Stimulated activated memory B cell treated with anti-CD40 and anti-IgM and Interleukin-4, amounts not matched to agents 10 μg/mL and 1 μg/mL and 100 μg/mL, for 72 hours (primary cell): ENCODE measurements around the gene HBA2.
"Not testable (repeated sequence)": the region's sequence is repeated elsewhere in the genome, so short reads cannot be mapped to it uniquely, and the experiment has no call there.

Source experiments
- ATAC-seq: fragments of 150-1000 bp; cut with Tn5 transposase; 2 replicates; pipeline ENCODE4 v1.10.0; 2021
- H3K27ac Mint-ChIP-seq: one replicate; pipeline ENCODE4 v1.8.0; 2022; ENCODE audit warnings: mild to moderate bottlenecking, mixed read lengths
- H3K27me3 Mint-ChIP-seq: one replicate; pipeline ENCODE4 v1.8.0; 2022; ENCODE audit warnings: mixed read lengths
- H3K36me3 Mint-ChIP-seq: one replicate; pipeline ENCODE4 v1.8.0; 2022; ENCODE audit warnings: mixed read lengths
- H3K4me1 Mint-ChIP-seq: one replicate; pipeline ENCODE4 v1.8.0; 2022; ENCODE audit warnings: mixed read lengths
- H3K4me3 Mint-ChIP-seq: one replicate; pipeline ENCODE4 v1.8.0; 2022; ENCODE audit warnings: mild to moderate bottlenecking, moderate library complexity, mixed read lengths
- H3K9me3 Mint-ChIP-seq: one replicate; pipeline ENCODE4 v1.8.0; 2022; ENCODE audit warnings: mixed read lengths

Gene HBA2

DNA sequence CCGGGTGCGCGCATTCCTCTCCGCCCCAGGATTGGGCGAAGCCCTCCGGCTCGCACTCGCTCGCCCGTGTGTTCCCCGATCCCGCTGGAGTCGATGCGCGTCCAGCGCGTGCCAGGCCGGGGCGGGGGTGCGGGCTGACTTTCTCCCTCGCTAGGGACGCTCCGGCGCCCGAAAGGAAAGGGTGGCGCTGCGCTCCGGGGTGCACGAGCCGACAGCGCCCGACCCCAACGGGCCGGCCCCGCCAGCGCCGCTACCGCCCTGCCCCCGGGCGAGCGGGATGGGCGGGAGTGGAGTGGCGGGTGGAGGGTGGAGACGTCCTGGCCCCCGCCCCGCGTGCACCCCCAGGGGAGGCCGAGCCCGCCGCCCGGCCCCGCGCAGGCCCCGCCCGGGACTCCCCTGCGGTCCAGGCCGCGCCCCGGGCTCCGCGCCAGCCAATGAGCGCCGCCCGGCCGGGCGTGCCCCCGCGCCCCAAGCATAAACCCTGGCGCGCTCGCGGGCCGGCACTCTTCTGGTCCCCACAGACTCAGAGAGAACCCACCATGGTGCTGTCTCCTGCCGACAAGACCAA, at the start of gene HBA2:
TSS of gene HBA2 (plus strand) at position 503 of the 568 bp plus-strand sequence. CDS start at position 540, 37 bp downstream.
- not testable (repeated sequence) for H3K9me3 Mint-ChIP-seq, H3K36me3 Mint-ChIP-seq, H3K27ac Mint-ChIP-seq
- Mint-ChIP-seq H3K4me3 (peak within 1 kb of the TSS; percentile 54), H3K4me1 (peaks cover 27% of the 10 kb centered on the region), H3K27me3 (peaks cover 82% of the 10 kb centered on the region)
- peak; percentile 52 for ATAC-seq

GRCh38 chr16:123558-124350, 48.9 kb upstream of the HBA2 start:
- not testable (repeated sequence) for H3K9me3 Mint-ChIP-seq, ATAC-seq, H3K4me3 Mint-ChIP-seq, H3K27ac Mint-ChIP-seq, H3K27me3 Mint-ChIP-seq, H3K4me1 Mint-ChIP-seq
- H3K36me3 Mint-ChIP-seq, result peaks cover 15% of the 10 kb centered on the region

- Mint-ChIP-seq H3K4me1 (no peaks in the 10 kb centered on the region), H3K36me3 (peaks cover 15% of the 10 kb centered on the region), H3K4me3 (no peak overlapping the region), H3K9me3 (no peaks in the 10 kb centered on the region), H3K27ac (no peak overlapping the region), H3K27me3 (no peaks in the 10 kb centered on the region)
- ATAC-seq, result no peak
These were observed 47.7 kb upstream of the HBA2 start for GRCh38 chr16:125011-125410.

DNA sequence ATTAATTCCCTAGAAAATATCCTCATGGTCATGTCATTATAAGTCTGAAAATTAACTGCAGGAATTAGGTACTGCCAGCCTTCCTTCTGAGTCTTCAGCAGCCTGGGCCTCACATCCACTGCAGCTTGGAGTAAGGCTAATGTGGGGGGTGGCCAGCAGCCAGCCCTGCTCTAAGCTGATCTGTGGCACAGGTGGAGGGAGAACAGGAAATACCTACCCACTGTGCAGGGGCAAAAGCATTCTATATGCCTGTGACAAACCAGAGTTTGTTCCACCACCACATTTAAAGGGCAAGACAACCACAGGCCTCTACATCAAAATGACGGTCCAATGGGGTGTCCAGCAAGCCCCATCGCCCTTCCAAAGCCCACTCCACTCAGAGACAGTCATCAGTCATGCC, 43.6 kb upstream of the HBA2 start:
- no peak for ATAC-seq
- Mint-ChIP-seq H3K27ac (no peak overlapping the region), H3K9me3 (no peaks in the 10 kb centered on the region), H3K4me3 (no peak overlapping the region), H3K36me3 (peaks cover 12% of the 10 kb centered on the region), H3K27me3 (no peaks in the 10 kb centered on the region), H3K4me1 (peaks cover 19% of the 10 kb centered on the region)

DNA sequence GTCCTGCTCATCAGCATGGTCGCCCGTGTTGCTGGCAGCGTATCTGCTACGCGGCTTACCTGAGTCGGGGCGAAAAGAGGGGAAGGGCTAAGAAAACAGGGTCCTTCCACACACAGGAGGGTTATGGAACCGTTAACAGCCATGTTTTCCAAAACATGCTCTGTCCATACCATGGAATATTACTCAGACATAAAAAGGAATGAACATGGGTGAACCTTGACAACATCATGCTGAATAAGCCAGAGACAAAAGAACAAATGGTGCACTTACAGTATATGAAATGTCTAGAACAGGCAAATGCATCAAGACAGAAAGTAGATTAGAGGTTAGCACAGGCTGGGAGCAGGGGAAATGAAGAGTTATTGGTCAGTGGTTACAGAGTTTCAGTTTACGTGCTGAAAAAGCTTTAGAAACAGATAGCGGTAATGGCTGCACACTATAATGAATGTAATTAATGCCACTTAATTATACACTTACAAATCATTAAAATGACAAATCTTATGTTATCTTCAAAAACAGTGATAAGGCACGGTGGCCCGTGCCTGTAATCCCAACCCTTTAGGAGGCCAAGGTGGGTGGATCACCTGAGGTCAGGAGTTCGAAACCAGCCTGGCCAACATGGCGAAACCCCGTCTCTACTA, 42.0 kb upstream of the HBA2 start:
- Mint-ChIP-seq H3K4me3 (no peak overlapping the region), H3K27me3 (no peaks in the 10 kb centered on the region), H3K27ac (no peak overlapping the region), H3K36me3 (peaks cover 15% of the 10 kb centered on the region), H3K4me1 (peaks cover 28% of the 10 kb centered on the region), H3K9me3 (no peaks in the 10 kb centered on the region)
- no peak for ATAC-seq

DNA sequence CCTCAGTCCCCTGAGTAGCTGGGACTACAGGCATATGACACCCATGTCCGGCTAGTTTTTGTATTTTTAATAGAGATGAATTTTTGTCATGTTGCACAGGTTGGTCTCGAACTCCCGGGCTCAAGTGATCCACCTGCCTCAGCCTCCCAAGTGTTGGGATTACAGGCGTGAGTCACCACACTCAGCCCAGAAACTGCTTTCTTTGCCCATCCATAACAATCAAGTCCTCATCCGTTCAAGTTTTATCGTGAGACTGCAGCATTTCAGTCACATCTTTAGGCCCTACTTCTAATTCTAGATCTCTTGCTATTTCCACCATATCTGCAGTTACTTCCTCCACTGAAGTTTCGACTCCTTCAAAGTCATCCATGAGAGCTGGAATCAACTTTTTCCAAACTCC, 40.6 kb upstream of the HBA2 start:
- Mint-ChIP-seq H3K27ac (no peak overlapping the region), H3K4me1 (peaks cover 35% of the 10 kb centered on the region), H3K4me3 (no peak overlapping the region), H3K36me3 (peaks cover 12% of the 10 kb centered on the region), H3K9me3 (no peaks in the 10 kb centered on the region), H3K27me3 (no peaks in the 10 kb centered on the region)
- no peak for ATAC-seq

GRCh38 chr16:133716-134115, 39.0 kb upstream of the HBA2 start:
- Mint-ChIP-seq H3K27ac (no peak overlapping the region), H3K4me3 (no peak overlapping the region), H3K36me3 (peaks cover 12% of the 10 kb centered on the region), H3K4me1 (peaks cover 40% of the 10 kb centered on the region), H3K27me3 (no peaks in the 10 kb centered on the region), H3K9me3 (no peaks in the 10 kb centered on the region)
- ATAC-seq, result no peak

- peak overlapping the region; percentile 84 for H3K4me3 Mint-ChIP-seq
- peaks cover 26% of the 10 kb centered on the region for H3K4me1 Mint-ChIP-seq
- ATAC-seq, result peak; percentile 35
These were observed 34.6 kb upstream of the HBA2 start for GRCh38 chr16:138049-138417.

DNA sequence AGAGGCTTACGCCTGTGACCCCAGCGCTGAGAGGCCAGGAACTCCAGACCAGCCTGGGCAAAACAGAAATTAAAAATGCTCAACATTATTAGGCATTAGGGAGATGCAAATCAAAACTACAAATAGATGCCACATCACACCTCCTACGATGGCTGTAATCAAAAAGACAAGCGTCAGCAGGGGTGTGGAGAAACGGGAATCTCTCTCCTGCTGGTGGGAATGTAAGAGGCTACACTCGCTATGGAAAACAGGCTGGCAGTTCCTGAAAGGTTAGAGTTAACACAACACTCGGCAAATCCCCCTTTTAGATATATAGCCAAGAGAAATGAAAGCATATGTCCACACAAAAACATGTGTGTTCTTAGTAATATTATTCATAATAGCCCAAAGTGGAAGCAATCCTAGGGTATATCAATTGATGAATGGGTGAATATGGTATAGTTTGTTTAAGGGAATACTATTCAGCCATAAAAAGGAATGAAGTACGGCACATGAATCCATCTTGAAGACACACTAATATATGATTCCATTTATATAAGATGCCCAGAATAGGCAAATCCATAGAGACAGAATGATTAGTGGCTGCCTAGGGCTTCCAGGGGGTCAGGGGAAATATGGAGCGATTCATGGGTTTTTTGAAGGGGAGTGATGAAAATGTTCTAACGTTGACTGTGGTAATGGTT, 32.4 kb upstream of the HBA2 start:
- no peak overlapping the region for H3K27ac Mint-ChIP-seq
- peaks cover 33% of the 10 kb centered on the region for H3K27me3 Mint-ChIP-seq
- no peaks in the 10 kb centered on the region for H3K9me3 Mint-ChIP-seq
- H3K4me3 Mint-ChIP-seq, result no peak overlapping the region
- H3K4me1 Mint-ChIP-seq, result peaks cover 13% of the 10 kb centered on the region
- ATAC-seq, result no peak
- H3K36me3 Mint-ChIP-seq, result no peaks in the 10 kb centered on the region

More at GRCh38 chr16:138049-138417, 34.6 kb upstream of the HBA2 start:
- H3K36me3 Mint-ChIP-seq, result peaks cover 6% of the 10 kb centered on the region
- H3K27ac Mint-ChIP-seq, result peak overlapping the region; percentile 94
- peaks cover 11% of the 10 kb centered on the region for H3K27me3 Mint-ChIP-seq
- H3K9me3 Mint-ChIP-seq, result no peaks in the 10 kb centered on the region

GRCh38 chr16:142405-142967, 30.2 kb upstream of the HBA2 start:
- no peaks in the 10 kb centered on the region for H3K36me3 Mint-ChIP-seq
- no peak for ATAC-seq
- H3K27ac Mint-ChIP-seq, result no peak overlapping the region
- H3K9me3 Mint-ChIP-seq, result no peaks in the 10 kb centered on the region
- no peak overlapping the region for H3K4me3 Mint-ChIP-seq
- peaks cover 6% of the 10 kb centered on the region for H3K4me1 Mint-ChIP-seq
- H3K27me3 Mint-ChIP-seq, result peaks cover 34% of the 10 kb centered on the region

DNA sequence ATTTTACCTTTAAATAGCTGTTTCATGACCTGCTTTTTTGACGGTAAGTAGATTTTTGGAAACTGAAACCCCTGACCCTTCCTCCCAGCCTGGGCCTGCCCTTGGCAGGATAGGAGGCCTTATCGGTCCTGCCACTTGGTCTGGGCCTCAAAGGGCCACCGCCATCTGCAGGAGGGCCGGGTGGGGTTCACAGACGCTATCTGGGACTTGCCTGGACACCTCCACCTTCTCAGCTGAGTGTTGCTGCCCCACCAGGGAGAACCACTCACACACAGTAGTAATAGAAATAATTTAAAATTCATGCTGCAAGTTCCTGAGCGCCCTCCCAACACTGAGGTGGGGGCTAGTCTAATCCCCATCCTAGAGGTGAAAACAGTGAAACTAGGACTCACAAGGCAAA, 29.6 kb upstream of the HBA2 start:
- H3K27ac Mint-ChIP-seq, result no peak overlapping the region
- no peaks in the 10 kb centered on the region for H3K36me3 Mint-ChIP-seq
- no peak for ATAC-seq
- peaks cover 35% of the 10 kb centered on the region for H3K27me3 Mint-ChIP-seq
- H3K9me3 Mint-ChIP-seq, result no peaks in the 10 kb centered on the region
- H3K4me1 Mint-ChIP-seq, result peaks cover under 1% of the 10 kb centered on the region
- no peak overlapping the region for H3K4me3 Mint-ChIP-seq

DNA sequence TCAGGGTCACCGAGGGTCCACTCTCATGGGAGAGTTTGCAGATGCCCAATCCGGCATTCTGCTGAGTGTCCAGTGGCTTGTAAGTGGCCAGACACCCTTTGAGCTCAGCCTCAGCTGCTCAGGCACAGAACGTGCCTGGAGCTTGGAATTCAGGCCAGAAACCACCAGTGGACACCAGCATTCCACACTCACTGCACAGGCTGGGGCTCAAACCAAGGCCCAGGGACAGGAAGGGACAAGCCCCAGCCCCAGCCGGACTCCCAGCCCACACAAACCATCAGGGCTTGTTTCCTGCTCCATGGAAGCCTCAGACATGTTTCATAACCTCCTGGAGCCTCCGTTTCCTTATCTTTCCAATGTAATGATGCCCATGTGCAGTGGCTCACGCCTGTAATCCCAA, 29.2 kb upstream of the HBA2 start:
- Mint-ChIP-seq H3K27me3 (peaks cover 39% of the 10 kb centered on the region), H3K4me1 (no peaks in the 10 kb centered on the region), H3K4me3 (no peak overlapping the region), H3K9me3 (no peaks in the 10 kb centered on the region), H3K27ac (no peak overlapping the region), H3K36me3 (no peaks in the 10 kb centered on the region)
- ATAC-seq, result no peak

- H3K4me1 Mint-ChIP-seq, result no peaks in the 10 kb centered on the region
- ATAC-seq, result no peak
- no peak overlapping the region for H3K4me3 Mint-ChIP-seq
- H3K27me3 Mint-ChIP-seq, result peaks cover 53% of the 10 kb centered on the region
- no peaks in the 10 kb centered on the region for H3K9me3 Mint-ChIP-seq
- no peaks in the 10 kb centered on the region for H3K36me3 Mint-ChIP-seq
- H3K27ac Mint-ChIP-seq, result no peak overlapping the region
These were observed 27.9 kb upstream of the HBA2 start for GRCh38 chr16:144797-145252.

GRCh38 chr16:146646-147045, 26.0 kb upstream of the HBA2 start:
- no peak for ATAC-seq
- Mint-ChIP-seq H3K27ac (no peak overlapping the region), H3K9me3 (no peaks in the 10 kb centered on the region), H3K4me3 (no peak overlapping the region), H3K27me3 (peaks cover 55% of the 10 kb centered on the region), H3K4me1 (no peaks in the 10 kb centered on the region), H3K36me3 (no peaks in the 10 kb centered on the region)

- Mint-ChIP-seq H3K4me1 (peaks cover 7% of the 10 kb centered on the region), H3K27me3 (peaks cover 48% of the 10 kb centered on the region), H3K36me3 (no peaks in the 10 kb centered on the region), H3K27ac (no peak overlapping the region), H3K9me3 (no peaks in the 10 kb centered on the region), H3K4me3 (no peak overlapping the region)
- no peak for ATAC-seq
These were observed 23.5 kb upstream of the HBA2 start for GRCh38 chr16:149024-149660.
